GM13977 (cell line): Measurements from ENCODE around the gene TIMM50.
"Not testable (repeated sequence)": the region's sequence is repeated elsewhere in the genome, so short reads cannot be mapped to it uniquely, and the experiment has no call there.

Experiments used
- DNase-seq: peaks from one replicate; pipeline ENCODE4 v3.0.0; 2012; ENCODE audit warnings: low spot score
- CTCF ChIP-seq: IDR thresholded peaks from 2 replicates; pipeline ENCODE4 v1.5.1; 2012; ENCODE audit warnings: mild to moderate bottlenecking, control low read depth; ENCODE audit not compliant: insufficient read depth; ENCODE audit errors: extremely low read depth, missing control alignments
- in situ Hi-C: fragments of 300-500 bp; cut with MboI; formaldehyde crosslinking; loops from one replicate; pipeline ENCODE4 v1.12.0; 2022; ENCODE audit warnings: low sequenced_read_pairs, low pct_unique_long_range_greater_than_20kb, mixed read lengths, inconsistent platforms; ENCODE audit not compliant: unreplicated experiment

TIMM50 gene

GRCh38 chr19:39449116-39449797 is 31.4 kb upstream of the TIMM50 start:
- in situ Hi-C loops: no loop called here
- no peak for DNase-seq
- TF ChIP-seq CTCF: no peak

- in situ Hi-C loops, DNase-seq: not testable (repeated sequence)
Observed at GRCh38 chr19:39451257-39451656, 29.4 kb upstream of the TIMM50 start.

GRCh38 chr19:39463403-39463802 is 17.2 kb upstream of the TIMM50 start:
- in situ Hi-C loops: no loop called here
- no peak for TF ChIP-seq CTCF
- no peak for DNase-seq

- in situ Hi-C loops: no loop called here
- TF ChIP-seq CTCF: no peak
- DNase-seq: no peak
Observed at GRCh38 chr19:39465956-39466747, 14.5 kb upstream of the TIMM50 start.

GRCh38 chr19:39467941-39468340 is 12.7 kb upstream of the TIMM50 start:
- in situ Hi-C loops: no loop called here
- no peak for TF ChIP-seq CTCF
- DNase-seq: no peak

- no peak for DNase-seq
- TF ChIP-seq CTCF: no peak
- in situ Hi-C loops: no loop called here
Observed at GRCh38 chr19:39469036-39469435, 11.6 kb upstream of the TIMM50 start.

- DNase-seq: no peak
- TF ChIP-seq CTCF: no peak
- in situ Hi-C loops: no loop called here
Observed at GRCh38 chr19:39469567-39469966, 11.1 kb upstream of the TIMM50 start.
